Mesenteric fat pad (tissue), 1 donor: ENCODE measurements around the gene TNIK. TPM values are rescaled to one million over a fixed set of nuclear protein-coding genes. Genes with fewer than 3 reads are reported as not detected.

Source experiments
- DNase-seq: peaks from one replicate; pipeline ENCODE4 v3.0.0-alpha.2; 2020; ENCODE audit warnings: low spot score
- total RNA-seq: library from RNA; stranded (reverse); fragmentation: NEBNext Ultra II Directional; extraction: Animal tissue kit (Norgen Biotek cat#: 25700); gene quantifications from one replicate; pipeline ENCODE4 v1.2.1, GENCODE V29; 2021
- donor health status: DM: yes; HTN: yes; CAD: no.

Gene TNIK
- total RNA-seq, 1 donor from 2014 or later = 3.7 TPM

GRCh38 chr3:171366043-171366442, 94.2 kb downstream of the TNIK start:
- DNase-seq = no peak

DNA sequence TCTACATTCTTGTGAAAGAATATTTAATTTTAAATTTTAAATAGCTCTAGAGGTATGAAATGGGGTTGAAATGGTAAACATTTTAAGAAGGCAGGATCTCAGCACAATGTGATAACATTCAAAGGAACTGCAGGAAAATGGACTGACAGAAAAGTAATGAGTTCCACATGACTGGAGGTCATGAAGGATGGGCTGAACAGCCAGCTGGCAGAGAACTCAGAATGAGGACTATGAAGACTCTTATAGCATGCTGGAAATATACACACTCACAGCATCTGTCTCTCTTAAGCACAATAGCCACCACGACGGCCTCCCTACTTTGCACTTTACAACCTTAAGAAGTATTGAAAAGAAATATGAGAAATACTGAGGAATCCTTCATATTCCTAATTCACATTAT, 94.7 kb downstream of the TNIK start:
- DNase-seq = no peak

- no peak for DNase-seq
Observed at GRCh38 chr3:171364500-171364899, 95.7 kb downstream of the TNIK start.

DNA sequence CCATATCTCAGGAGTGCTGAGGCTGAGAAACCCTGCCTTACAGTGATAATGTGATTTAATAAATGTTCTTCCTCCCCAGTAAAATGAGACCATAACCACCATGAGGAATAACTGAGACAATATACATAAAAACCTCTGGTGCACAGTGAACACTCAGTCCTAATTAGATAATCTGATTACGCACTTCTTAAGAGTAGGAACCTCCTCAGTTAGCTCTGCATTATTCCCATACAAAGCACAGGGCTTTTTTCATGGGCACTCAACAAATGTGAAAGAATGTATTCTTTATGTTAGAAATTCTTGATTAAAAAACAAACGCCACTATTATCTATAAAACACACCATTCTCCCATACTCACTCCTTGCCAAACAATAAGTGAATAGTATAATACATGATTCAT, 97.0 kb downstream of the TNIK start:
- DNase-seq = no peak

DNA sequence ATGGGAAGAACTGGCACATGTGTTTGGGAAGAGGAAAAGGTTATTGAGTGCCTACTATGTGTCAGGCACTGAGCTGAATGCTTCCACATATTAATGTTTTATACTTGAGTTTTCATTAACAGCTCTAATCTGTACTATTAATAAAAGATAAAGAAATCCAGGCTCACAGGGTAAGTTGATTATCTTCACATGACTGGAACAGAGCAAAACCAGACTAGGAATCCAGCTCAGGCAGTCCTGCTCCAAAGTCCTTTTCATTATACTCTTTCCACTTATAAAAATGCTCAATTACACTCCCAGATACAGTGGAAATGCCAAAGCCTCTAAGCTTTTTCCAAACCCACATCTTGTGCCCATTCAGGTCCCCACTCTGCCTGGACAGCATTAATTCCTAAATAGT, 97.6 kb downstream of the TNIK start:
- no peak for DNase-seq

- no peak for DNase-seq
Observed at GRCh38 chr3:171358881-171359198, 101.4 kb downstream of the TNIK start.

- DNase-seq = no peak
Observed at GRCh38 chr3:171358181-171358880, 101.9 kb downstream of the TNIK start.

DNA sequence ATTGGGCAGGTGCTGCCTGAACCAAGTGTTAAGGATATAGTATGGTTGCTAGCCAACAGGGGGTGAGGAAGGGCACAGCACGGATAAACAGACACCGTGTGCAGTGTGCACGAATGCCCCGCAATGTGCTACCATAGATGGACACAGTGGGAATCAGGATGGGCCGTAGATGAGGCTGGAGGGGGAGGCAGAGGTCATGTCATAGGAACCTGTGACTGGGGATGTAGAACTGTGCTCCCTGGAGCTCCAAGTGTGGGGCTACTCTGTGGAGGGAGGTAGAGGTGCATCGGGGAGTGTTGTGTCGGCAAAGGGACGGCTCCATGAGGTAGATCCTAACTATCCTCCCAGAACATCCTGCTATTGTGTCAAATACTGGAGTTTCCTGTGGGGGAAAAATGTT, 102.5 kb downstream of the TNIK start:
- DNase-seq = no peak

DNA sequence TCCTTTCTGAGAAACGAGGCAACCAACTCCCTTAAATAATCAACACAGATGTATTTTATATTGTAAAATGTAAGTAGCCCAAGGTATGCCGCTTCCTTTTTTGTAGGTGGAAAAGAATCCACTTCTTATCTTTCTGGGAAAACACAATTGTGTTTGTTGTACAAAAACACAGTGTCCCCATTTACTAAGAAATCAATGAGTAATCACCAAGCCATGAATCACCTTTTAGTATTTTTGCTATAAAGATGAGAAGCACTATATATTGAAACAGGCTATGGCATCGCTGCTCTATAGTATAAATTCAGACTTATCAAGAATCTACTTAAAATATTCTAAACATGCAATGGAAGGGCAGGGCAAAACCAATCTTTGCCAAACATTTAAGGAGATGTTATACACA, 104.0 kb downstream of the TNIK start:
- DNase-seq = no peak

DNA sequence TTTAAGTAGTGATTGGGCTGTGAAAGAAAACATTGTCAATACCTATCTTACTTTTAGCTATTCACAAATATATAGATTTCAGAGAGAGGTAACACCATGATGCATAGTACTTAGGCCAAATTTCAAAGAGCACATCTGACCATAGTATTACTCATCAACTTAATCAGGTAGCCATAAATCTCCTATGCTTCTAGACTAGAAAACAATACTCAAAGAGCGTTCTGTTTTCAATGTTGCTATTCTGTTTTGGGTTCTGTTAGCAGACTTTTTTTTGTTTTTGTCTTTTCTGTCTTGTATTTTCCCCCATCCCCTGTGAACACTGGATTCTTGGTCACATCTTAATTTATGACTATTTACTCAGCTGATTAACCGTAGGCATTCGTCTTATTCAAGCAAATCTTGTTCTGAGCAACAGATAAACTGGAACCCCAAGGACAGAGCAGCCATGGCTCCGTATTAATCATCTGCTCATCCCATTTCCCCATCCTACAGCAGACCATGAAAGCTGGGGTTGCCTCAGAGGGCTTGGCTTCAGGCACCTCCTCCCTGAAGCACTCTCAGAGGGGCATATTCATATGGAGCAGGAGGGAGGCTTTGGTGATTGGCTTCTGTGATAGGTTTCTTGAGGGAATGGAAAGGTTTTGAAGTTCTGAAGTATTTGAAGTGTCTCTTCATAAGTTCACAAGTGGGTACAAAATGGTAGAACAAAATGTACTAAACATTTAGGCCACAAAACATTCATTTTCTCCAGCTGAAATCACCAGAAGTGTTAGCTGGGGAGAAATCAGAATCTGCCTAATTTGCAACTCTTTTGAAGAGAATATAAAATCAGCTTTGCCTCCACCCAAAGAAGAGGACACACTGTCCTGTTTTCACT, 105.3 kb downstream of the TNIK start:
- DNase-seq = no peak

- DNase-seq = no peak
Observed at GRCh38 chr3:171354049-171354705, 106.0 kb downstream of the TNIK start.

DNA sequence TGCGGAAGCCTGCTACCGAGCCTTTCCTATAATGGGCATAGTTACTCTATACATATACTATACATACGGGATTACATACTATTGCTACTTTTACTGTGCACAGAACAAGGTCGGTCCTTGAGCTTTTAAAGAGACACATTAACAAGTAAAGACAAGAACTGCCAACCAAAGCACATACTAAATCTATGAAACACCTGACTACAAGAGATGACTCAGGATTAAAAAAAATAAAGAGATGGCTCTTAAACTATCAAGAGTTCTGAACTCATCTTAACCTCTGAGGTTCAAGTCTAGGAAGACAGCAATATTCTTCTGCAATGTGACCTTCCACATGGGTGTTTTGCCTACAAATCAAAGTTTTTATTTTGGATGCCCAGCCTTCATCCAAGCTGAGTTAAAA, 106.8 kb downstream of the TNIK start:
- no peak for DNase-seq

GRCh38 chr3:171352387-171352935, 107.7 kb downstream of the TNIK start:
- no peak for DNase-seq

DNA sequence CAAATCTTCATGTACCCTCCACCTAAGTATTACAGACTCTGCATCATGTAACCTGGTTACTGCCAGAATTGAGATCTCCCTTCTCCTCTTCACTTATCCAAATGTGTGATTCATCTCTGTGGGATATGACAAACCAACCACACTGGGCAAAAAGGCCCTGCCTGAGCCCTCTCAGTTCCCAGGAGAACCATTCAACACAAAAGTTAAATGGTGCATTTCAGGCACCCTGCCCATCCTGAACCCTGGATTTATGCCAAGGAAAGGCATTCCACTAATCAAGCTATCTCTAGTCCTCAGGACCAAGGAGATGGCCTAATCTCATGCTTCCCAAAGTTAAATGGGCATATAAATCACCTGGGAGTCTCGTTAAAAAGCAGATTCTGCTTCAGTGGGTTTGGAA, 108.5 kb downstream of the TNIK start:
- no peak for DNase-seq

DNA sequence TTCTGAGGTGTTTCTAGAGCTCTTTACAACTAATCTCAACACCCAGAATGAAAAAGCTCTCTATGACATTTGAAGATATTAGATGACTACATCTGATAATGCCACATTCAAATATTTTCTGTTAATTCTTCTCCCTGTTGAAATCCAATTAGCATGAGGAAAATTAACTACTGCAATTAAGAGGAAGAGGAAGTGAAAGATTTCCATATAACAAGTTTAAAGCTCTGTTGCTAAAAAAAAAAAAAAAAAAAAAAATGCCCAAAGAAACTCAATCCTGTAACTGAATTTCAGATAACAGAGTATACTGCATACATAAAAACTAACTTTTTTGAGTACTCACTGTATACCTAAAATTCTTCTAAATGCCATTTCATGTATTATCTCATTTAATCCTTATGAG, 109.8 kb downstream of the TNIK start:
- no peak for DNase-seq

- no peak for DNase-seq
Observed at GRCh38 chr3:171349392-171349791, 110.8 kb downstream of the TNIK start.

DNA sequence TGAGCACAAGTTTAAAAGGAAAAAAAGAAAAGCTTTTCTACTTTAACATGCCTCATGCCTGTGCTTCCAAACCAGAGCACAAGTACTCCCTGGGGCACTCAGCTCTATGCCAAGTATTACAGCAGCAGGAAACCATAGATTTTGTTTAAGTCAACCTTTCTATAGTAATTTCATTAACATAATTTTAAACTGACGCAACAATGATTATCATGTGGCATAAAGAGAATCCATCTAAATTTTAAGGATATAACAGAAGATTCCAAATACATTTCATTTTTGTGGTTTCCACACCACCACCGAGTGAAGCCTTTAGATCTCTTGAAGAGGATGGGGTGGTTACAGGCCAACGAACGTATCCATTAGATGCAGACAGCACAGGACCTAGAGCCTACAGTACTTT, 112.1 kb downstream of the TNIK start:
- no peak for DNase-seq

- DNase-seq = no peak
Observed at GRCh38 chr3:171347301-171348039, 112.7 kb downstream of the TNIK start.

DNA sequence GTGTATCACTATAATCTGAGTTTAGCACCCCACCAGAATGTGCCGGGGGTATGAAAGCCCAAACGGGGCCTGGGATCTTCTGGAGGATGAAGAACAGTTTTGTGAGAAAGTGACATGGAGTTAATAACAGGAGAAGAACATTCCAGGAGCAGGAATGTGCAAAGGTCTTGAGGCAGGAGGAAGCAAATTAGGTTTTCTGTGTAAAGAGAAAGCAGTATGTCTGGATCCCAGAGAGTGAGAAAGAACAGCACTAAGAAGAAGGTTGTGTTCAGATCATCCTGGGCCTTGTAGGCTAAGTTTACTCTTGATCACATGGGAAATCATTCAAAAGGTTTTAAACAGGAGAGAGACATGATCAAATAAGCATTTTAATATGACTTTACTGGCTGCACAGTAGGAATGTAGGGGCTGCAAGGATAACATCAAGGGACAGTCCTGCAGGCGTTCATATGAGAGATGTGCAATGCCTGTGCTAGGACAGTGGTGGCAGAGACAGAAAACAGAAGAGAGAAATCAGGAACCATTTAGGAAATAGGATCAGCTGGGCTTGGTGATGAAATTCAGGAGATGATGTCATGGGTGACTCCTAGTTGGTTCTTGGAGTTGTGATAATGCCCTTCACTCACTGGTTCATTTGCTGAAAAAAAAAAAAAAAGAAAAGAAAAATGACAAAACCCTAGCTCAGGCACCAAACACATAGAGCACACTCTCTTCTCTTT, 113.5 kb downstream of the TNIK start:
- no peak for DNase-seq

GRCh38 chr3:171346019-171346418, 114.2 kb downstream of the TNIK start:
- no peak for DNase-seq
